Measurements from ENCODE around the gene FMNL2.

DNA sequence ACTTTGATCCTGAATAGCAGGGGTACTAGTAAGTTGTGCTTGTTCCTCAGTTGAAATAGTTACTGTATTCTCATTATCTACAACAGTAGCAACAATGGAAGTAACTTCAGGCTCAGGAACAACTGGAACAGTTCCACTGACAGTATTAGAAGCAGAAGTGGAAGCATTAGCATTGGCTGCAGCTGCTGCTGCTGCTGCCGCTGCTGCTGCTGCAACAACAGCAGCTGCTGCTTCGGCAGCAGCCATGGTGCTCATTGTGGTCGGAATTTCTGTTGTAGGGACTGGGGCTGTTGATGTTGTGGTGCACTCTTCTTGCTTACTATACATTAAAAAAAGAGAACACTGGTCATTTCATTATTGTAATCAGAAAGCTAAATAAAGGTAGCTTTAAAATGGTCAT is 341.5 kb downstream of the FMNL2 start:
- TF ChIP-seq CTCF (IDR thresholded peaks at IDR 0.05) (no peak), POLR2A (IDR thresholded peaks at IDR 0.05) (no peak)

All from heart left ventricle (tissue), 13 donors.